ENCODE measurements around the gene RETREG3.
"Not testable (repeated sequence)": the region's sequence is repeated elsewhere in the genome, so short reads cannot be mapped to it uniquely, and the experiment has no call there.

RETREG3 gene

GRCh38 chr17:42640121-42640520 lies 30.9 kb upstream of the RETREG3 start:
- Histone ChIP-seq H3K4me3 (no peak overlapping the region), H3K36me3 (no peaks in the 10 kb centered on the region), H4K20me1 (no peaks in the 10 kb centered on the region), H3K27me3 (no peaks in the 10 kb centered on the region), H3K27ac (no peak overlapping the region), H3K4me1 (peaks cover 0 to 26% (median 17%) of the 10 kb centered on the region in 10 experiments; a peak in 16 of 20 replicates), H3K4me2 (no peak overlapping the region), H3K9ac (no peak overlapping the region), H3K9me3 (replicated peaks in 1 of 11) (no peaks in the 10 kb centered on the region)
- TF ChIP-seq Cebpa-rat (IDR thresholded peaks at IDR 0.05) = no peak

GRCh38 chr17:42639525-42640113 lies 30.4 kb upstream of the RETREG3 start:
- H3K9me3 ChIP-seq (replicated peaks in 1 of 11) = no peaks in the 10 kb centered on the region
- H3K9ac ChIP-seq = no peak overlapping the region
- no peaks in the 10 kb centered on the region for H3K27me3 ChIP-seq
- H3K36me3 ChIP-seq = no peaks in the 10 kb centered on the region
- H3K4me2 ChIP-seq = no peak overlapping the region
- no peaks in the 10 kb centered on the region for H4K20me1 ChIP-seq
- no peak overlapping the region for H3K27ac ChIP-seq
- H3K4me3 ChIP-seq = no peak overlapping the region
- TF ChIP-seq Cebpa-rat (IDR thresholded peaks at IDR 0.05) = no peak
- H3K4me1 ChIP-seq = peaks cover 0 to 26% (median 17%) of the 10 kb centered on the region in 10 experiments; a peak in 16 of 20 replicates

- no peaks in the 10 kb centered on the region for H4K20me1 ChIP-seq
- TF ChIP-seq Cebpa-rat (IDR thresholded peaks at IDR 0.05) = no peak
- no peak overlapping the region for H3K4me2 ChIP-seq
- no peak overlapping the region for H3K27ac ChIP-seq
- H3K27me3 ChIP-seq = no peaks in the 10 kb centered on the region
- 0 out of 20 replicates have a peak, but pooled peaks cover 0 to 4% (median 0%) of the 10 kb centered on the region in 10 experiments for H3K4me1 ChIP-seq
- no peak overlapping the region for H3K4me3 ChIP-seq
- H3K36me3 ChIP-seq = no peaks in the 10 kb centered on the region
- no peaks in the 10 kb centered on the region for H3K9me3 ChIP-seq (replicated peaks in 1 of 11)
- no peak overlapping the region for H3K9ac ChIP-seq
These were observed 23.8 kb upstream of the RETREG3 start for GRCh38 chr17:42632949-42633444.

GRCh38 chr17:42629411-42630009 lies 20.3 kb upstream of the RETREG3 start:
- Histone ChIP-seq H3K9me3 (replicated peaks in 1 of 11) (no peaks in the 10 kb centered on the region), H3K4me2 (no peak overlapping the region), H4K20me1 (no peaks in the 10 kb centered on the region), H3K9ac (no peak overlapping the region), H3K4me1 (0 out of 20 replicates have a peak, but pooled peaks cover 0 to 4% (median 0%) of the 10 kb centered on the region in 10 experiments), H3K36me3 (no peaks in the 10 kb centered on the region), H3K4me3 (no peak overlapping the region), H3K27me3 (no peaks in the 10 kb centered on the region), H3K27ac (no peak overlapping the region)
- no peak for TF ChIP-seq Cebpa-rat (IDR thresholded peaks at IDR 0.05)

- H3K36me3 ChIP-seq = not testable (repeated sequence)
These were observed 18.0 kb upstream of the RETREG3 start for GRCh38 chr17:42627032-42627764.

GRCh38 chr17:42623732-42624596 lies 14.8 kb upstream of the RETREG3 start:
- Histone ChIP-seq H3K9me3 (replicated peaks in 1 of 11) (no peaks in the 10 kb centered on the region), H3K27ac (no peak overlapping the region), H3K27me3 (no peaks in the 10 kb centered on the region), H3K4me2 (no peak overlapping the region), H4K20me1 (no peaks in the 10 kb centered on the region), H3K4me1 (peaks cover 2 to 23% (median 20%) of the 10 kb centered on the region in 10 experiments), H3K4me3 (no peak overlapping the region), H3K9ac (no peak overlapping the region), H3K36me3 (no peaks in the 10 kb centered on the region)
- TF ChIP-seq Cebpa-rat (IDR thresholded peaks at IDR 0.05) = no peak

More at GRCh38 chr17:42627032-42627764, 18.0 kb upstream of the RETREG3 start:
- not testable (repeated sequence) for H3K9ac ChIP-seq; H3K9me3 ChIP-seq (replicated peaks in 1 of 11); H3K27me3 ChIP-seq; H4K20me1 ChIP-seq; H3K27ac ChIP-seq; H3K4me1 ChIP-seq; H3K4me2 ChIP-seq; H3K4me3 ChIP-seq

GRCh38 chr17:42623271-42623670 lies 14.1 kb upstream of the RETREG3 start:
- Histone ChIP-seq H3K27ac (no peak overlapping the region), H3K4me3 (no peak overlapping the region), H3K27me3 (no peaks in the 10 kb centered on the region), H3K36me3 (no peaks in the 10 kb centered on the region), H3K4me1 (peaks cover 8 to 30% (median 27%) of the 10 kb centered on the region in 10 experiments), H3K4me2 (no peak overlapping the region), H3K9me3 (replicated peaks in 1 of 11) (no peaks in the 10 kb centered on the region), H3K9ac (no peak overlapping the region), H4K20me1 (no peaks in the 10 kb centered on the region; a peak in 1 of 22 replicates)
- no peak for TF ChIP-seq Cebpa-rat (IDR thresholded peaks at IDR 0.05)

GRCh38 chr17:42621987-42622386 lies 12.8 kb upstream of the RETREG3 start:
- not testable (repeated sequence) for H3K9me3 ChIP-seq (replicated peaks in 1 of 11); H3K4me3 ChIP-seq; H3K9ac ChIP-seq; H3K27ac ChIP-seq; H4K20me1 ChIP-seq; H3K27me3 ChIP-seq; H3K36me3 ChIP-seq; H3K4me2 ChIP-seq
- peaks cover 15 to 42% (median 40%) of the 10 kb centered on the region in 10 experiments for H3K4me1 ChIP-seq
